Ovary (tissue), 3 donors: Measurements from ENCODE around the gene IFIT5.
"Not testable (repeated sequence)": the region's sequence is repeated elsewhere in the genome, so short reads cannot be mapped to it uniquely, and the experiment has no call there.

Source experiments
- EP300 ChIP-seq: sonication (generic); formaldehyde crosslinking; IDR thresholded peaks from one replicate; pipeline ENCODE4 v1.6.1; 2017; ENCODE audit warnings: antibody characterized with exemption
- POLR2A ChIP-seq: fragments of 450-650 bp; IDR thresholded peaks from one replicate; pipeline ENCODE4 v1.6.1; 2017; ENCODE audit warnings: antibody characterized with exemption, mild to moderate bottlenecking, moderate library complexity
- TF ChIP-seq, protein P1 (sequence below), 3 donors: fragments of 450-650 bp in 2 of 3; fragments of 200-600 bp in 1 of 3; IDR thresholded peaks; one replicate each; pipeline versions ENCODE4 v1.5.1 to v1.8.0; 2016 to 2022; ENCODE audit warnings: antibody characterized with exemption in 3 of 3, mild to moderate bottlenecking in 1 of 3
- donor health status: DM: no; HTN: no; CAD: no.

DNA sequence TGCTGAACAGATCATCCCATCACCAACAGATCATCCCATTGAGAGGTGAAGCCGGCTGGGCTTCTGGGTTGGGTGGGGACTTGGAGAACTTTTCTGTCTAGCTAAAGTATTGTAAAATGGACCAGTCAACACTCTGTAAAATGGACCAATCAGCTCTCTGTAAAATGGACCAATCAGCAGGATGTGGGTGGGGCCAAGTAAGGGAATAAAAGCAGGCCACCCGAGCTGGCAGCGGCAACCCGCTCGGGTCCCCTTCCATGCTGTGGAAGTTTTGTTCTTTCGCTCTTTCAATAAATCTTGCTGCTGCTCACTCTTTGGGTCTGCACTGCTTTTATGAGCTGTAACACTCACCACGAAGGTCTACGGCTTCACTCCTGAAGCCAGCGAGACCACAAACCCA lies 8.2 kb upstream of the IFIT5 start:
- TF ChIP-seq, protein P1, sequence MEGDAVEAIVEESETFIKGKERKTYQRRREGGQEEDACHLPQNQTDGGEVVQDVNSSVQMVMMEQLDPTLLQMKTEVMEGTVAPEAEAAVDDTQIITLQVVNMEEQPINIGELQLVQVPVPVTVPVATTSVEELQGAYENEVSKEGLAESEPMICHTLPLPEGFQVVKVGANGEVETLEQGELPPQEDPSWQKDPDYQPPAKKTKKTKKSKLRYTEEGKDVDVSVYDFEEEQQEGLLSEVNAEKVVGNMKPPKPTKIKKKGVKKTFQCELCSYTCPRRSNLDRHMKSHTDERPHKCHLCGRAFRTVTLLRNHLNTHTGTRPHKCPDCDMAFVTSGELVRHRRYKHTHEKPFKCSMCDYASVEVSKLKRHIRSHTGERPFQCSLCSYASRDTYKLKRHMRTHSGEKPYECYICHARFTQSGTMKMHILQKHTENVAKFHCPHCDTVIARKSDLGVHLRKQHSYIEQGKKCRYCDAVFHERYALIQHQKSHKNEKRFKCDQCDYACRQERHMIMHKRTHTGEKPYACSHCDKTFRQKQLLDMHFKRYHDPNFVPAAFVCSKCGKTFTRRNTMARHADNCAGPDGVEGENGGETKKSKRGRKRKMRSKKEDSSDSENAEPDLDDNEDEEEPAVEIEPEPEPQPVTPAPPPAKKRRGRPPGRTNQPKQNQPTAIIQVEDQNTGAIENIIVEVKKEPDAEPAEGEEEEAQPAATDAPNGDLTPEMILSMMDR (IDR thresholded peaks at IDR 0.05) = not testable (repeated sequence)
- TF ChIP-seq POLR2A, EP300: not testable (repeated sequence)
